Measurements from ENCODE around the gene RIPK4.

Gene RIPK4

DNA sequence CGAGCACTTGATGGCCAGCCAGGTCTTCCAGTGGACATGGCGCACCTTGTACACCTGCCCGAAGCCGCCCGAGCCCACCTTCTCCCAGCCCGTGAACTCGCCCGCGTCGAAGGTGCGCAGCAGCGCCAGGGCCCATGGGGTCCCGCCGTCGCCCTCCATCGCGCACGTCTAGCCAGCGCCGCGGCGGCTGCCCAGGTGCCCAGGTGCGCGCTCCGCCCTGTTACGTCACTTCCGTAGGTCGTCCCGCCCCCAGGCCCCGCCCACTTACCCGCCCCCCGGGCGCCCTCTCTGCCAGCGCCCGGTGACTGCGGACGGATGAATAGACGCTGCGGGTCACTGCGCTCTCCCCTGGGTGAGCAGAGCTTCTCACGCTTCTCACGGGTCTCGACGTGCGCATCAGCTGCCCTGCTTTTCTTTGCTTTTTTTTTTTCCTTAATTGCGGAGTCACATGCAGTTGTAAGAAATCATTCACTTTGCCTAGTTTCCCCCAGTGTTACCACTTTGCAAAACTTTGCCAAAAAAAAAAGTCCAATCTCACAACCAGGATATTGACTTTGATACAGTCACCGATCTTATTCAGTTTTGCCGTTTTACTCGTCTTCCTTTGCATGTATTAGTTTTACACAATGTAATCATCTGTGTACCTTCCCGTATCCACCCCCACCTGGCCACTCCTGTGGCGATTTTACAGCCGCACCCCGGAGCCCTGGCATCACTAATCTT is at the start of gene RIPK4:
Gene RIPK4 (minus strand): TSS at position 170 of the 723 bp plus-strand sequence. CDS start 11 bp downstream, at position 159.
- peak; percentile 35 to 71 (median 64) for DNase-seq

DNA sequence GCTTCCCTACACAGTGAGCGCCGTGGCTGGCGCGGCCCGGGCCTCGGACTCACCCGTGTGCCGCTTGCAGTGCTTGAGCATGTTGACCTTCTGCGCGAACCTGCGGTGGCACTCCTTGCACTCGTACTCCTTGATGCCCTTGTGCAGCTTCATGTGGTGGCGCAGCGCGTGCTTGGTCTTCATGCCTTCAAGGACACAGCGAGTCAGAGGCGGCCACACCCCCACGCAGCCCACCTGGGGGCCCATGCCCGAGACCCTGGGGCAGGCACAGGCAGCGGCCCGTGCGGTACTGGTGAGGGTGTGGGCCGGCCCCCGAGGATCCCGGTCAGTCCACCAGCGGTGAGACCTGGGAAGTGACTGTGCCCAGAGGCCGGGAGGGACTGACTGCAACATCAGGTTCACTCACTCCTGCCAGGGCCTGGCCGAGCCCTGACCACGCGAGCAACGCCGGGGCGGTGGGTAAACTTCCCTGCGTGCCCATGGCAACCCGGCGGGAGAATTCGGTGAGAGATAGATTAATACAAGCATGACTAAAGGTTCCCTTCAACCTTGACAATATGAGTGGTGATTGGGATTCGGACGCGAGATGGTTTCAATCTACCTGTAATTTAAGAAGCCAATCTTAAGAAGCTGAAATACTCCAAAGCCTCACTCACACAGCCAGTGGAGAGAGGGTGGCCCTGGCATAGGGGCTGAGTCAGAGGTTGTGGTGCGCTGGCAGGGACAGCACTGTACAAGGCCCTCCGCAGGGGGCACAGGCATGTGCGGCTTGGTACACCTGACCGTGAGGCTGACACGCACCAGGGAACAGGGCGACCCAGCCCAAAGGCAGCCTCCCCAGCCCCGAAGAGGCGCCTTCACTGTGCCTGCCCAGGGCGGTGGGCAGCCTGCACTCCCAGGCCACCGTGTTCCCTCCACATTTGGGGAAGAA is 49.1 kb upstream of the RIPK4 start:
- no peak for DNase-seq

DNA sequence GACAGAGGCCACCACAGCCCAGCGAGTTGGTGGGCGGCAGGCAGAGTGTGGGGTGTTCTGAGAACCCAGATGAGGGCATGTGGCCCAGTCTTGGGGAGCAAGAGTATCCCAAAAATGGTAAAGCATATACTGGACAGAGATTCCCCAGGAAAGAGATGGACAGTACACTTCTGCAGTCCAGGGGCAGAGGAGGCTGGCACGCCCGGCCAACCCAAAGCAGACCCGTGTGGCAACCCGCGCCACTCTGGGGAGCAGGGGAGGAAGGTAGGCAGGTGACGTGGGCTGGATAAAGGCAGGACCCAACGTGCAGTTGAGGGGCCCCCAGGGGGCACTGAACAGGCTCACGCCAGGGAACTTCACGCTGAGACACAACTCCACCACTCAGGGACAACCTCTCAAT is 46.4 kb upstream of the RIPK4 start:
- no peak for DNase-seq

DNA sequence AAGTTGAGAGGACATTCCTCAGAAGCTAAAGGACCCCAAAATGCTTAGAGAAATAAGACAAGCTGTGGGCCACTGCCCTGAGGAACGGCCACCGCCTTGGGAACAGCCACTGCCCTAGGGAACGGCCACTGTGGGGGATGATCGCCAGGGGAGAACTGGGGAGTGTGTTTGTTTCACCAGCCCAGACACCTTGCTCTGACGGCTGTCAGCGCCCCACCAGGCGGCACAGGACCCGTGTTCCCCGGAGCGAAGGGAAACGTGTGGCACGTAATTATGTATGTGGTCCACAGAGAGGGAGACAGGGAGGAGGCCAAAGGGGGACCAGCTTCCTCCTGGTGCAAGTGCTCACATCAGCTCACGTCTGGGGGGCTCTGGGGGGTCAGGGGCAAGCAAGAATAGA is 45.8 kb upstream of the RIPK4 start:
- no peak for DNase-seq

DNA sequence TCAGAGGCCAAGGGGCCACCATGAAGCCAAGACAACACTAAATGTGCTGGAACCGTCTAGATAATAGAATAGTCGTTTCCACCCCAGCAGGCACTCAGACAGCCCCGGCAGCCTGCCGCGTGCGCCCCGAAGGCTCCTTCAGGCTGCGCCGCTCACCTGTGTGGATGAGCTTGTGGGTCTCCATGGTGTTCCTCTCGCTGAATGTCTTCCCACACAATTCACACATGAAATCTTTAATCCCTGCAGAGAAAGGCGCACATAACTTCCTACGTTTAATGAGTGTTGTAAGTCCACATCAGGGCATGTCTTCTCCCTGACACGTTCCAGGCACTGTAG is 43.7 kb upstream of the RIPK4 start:
- no peak for DNase-seq

DNA sequence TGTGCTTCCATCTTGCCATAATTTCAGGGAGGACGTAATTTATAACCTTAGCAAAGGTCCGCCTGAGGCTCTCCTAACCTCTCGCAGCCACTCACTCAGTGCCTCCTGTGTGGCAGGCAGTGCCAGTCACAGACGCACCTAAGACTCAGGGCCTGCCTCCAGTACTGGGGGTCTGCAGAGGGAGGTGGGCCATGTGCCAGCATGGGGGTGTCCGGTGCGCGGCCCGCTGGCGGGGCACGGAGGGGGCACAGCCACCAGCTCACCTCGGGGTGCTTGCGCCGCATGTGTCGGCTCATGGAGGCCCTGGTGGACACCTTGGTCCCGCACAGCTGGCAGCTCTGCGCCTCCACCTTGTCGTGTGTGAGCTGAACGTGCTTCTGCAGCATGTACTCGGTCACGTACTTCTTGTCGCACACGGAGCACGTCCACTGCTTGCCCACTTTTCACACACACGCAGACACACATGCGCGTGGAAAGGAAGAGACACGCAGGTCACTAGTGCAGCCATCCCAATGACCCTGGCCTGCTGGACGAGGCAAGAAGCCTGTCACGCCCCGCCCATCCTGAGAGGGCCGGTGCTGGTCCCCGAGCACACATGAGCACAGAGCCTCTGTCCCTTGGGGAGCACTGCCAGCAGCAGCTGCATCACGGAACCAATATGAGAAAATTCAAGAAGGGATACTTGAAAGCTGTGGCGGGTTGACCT is 43.2 kb upstream of the RIPK4 start:
- no peak for DNase-seq

DNA sequence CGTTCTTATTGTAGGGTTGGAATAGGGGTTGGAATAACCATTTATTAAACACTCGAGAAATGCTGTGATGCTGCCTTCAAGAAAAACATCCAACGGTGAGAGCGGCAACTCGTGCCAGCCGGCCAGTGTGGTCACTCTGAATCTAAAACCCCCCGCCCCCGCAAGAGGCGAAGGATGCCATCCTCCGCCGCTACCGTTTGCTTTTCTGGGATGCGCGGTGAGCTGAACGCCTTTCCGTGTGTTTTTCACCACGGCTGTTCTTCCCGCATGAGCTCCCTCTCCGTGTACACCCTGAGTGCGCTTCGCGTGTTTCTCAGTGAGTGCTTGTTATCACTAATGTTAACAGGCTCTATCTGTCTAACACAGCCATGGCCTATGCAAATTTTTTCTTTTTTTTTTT is 42.0 kb upstream of the RIPK4 start:
- DNase-seq: no peak

DNA sequence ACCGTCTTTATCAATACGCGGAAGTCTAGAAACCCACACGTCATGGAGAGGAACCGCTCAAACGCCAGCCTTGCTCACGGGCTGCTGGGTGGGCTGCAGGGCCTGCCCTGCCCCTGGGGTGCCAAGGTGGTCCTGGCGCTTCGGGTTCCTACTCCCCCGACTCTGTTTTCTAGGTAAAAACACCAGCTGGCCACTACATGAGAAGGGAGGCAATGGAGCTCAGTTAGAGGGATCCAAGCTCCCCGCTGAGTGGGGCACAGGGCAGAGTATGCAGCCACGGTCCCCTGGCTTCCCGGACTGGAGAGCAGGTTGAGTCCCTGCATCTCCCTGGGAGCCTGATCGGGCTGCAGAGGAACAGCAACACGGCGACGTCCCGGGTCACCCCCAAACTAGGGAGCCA is 41.2 kb upstream of the RIPK4 start:
- DNase-seq: no peak

DNA sequence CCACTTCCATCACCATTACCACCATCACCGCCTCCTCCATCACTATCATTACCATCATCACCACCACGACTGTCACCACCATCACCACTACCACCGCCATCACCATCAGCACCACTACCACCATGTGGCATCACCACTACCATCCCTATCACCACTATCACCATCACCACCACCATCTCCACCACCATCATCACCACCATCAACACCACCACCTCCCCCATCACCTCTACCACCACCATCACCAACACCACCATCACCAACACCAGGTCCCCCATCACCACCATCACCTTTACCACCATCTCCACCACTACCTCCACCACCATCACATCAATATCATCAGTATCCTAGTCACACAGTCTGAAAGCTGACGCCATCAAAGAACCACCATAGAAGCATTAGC is 39.9 kb upstream of the RIPK4 start:
- no peak for DNase-seq

DNA sequence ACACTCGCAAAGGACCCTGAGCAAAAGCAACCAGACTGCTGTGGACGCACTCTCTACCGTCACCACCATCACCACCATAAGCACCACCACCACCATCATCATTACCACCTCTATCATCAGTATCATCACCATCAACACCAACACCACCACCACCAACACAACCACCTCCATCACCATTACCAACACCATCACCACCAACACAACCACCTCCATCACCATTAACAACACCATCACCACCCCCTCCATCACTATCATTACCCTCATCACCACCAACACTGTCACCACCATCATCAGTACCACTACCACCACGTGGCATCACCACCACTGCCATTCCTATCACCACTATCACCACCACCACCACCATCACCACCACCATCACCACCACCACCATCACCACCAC is 38.8 kb upstream of the RIPK4 start:
- no peak for DNase-seq

DNA sequence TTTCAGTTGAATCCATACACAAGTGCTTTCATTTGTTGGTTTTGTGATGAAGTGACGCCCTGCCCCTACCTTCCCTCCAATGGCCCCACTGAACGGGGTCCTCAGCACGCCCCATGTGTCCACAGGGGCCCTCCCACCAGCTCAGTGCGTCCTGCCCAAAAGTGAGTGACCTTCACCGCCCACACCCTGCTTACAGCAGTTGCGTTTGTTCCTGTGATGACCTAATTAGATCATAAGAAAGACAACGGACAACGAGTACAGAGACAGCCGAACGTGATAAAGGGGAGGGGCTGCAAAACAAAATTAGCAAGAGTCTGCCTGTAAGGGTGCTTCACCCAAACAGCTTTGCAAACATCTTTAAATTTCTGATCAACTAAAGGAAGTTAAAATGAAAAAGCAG is 38.2 kb upstream of the RIPK4 start:
- no peak for DNase-seq

DNA sequence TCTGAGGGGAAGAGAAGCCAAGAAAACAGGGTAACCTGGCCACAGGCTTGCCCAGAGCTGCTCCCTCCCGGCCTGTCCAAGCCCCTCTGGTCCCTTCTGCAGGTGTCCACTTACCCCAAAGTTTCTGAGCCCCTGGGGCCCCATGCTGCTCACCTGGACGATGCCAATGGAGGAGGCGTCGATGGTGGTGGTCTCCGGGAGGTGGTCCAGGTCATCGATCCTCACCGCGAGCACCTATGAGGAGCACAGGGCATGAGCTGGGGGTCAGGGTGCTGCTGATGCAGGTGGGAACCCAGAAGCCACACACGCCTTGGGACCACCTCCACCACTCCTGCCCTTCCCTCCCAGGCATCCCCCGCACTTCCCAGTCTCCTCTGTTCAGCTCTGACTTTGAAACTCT is 37.5 kb upstream of the RIPK4 start:
- DNase-seq: no peak

DNA sequence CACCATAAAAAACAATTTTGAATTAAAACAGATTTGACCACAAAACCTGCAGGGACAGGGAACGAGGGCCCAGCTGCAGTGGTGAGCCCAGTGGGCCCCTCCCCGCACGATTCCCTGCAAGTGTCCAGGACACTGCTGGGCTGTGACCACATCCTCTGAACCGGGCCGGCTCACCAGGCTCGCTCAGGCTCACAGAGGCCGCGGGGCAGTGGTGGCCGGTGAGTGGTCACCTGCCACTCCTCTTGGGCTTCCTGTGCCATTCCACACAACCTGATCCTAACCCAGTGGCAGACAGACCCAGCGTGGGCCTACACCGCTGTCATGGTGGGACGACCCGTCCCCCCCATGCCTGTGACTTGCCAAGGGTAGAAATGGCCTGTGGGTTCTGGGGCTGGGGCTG is 36.5 kb upstream of the RIPK4 start:
- no peak for DNase-seq

DNA sequence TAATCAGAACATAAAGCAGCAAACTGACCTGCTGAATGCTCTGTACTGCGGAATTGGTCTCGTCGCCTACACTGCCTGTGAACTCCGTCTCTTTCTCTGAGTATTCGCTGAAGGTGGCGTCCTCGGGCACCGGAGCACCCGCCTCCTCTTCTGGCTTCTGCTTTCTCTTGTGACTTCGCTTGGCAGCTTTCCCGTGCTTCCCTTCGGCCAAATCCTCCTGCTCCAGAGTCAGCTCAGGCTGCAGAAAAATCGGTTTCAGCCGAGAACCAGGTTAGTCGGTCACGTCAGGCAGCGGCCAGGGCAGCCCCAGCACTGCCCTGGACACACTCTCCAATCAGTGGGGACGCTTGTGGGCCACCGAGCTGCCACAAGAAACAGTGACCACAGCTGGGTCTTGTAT is 35.8 kb upstream of the RIPK4 start:
- no peak for DNase-seq

DNA sequence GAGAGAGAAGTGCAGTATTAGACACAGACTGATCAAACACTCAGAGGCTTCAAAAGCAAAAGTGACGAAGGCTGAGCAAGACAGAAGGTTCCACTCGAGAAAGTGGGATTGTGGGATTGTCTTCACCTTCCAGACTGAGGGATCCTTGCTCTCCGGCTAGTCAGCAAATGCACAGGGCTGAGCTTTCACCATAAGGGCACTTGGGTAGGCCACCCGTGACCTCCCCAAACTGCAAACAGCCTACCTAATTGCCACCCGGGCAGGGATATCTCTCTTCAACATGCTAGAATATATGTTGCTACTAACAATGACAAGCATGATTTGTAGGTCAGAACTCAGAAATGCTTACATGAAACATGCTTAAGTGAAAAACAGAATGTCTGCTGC is 35.3 kb upstream of the RIPK4 start:
- DNase-seq: no peak

DNA sequence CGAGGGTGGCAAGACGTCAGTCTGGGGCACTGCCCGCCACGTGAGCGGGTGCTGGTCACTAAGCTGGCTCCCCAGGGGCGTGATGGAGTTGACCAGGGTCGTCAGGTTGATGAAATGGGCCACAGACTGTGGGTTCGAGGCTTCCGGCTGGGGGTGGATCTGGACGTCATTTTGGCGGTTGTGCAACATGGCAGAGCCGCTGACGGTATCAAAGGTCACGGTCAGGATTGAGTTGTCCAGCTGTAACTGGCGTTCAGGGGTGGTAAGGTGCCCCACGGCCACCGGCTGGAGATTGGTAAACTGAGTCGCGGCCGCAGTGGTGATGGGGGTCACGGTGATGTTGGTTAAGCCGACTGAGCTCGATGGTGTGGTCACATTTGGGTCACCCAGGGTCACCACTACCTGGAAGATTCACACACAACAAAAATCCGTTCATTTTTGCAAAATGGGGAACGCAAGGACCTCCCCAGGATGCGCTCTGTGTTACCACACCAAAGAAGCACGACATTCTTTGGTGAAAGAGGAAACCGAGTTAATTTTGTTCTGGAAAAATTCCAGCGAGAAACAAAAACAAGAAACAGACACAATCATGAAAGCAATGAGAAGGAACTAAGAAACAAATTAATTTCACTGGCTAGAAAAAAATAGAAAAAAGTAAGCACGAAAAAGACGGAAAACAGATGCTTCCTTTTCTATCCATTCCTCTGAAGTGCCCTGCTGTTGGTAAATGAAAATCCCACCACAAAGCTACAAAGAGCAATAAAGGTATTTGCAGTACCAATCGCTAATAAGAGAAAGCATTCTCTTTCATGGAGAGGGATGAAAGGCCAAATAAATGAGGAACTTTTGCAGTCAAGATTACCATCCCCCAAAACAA is 34.7 kb upstream of the RIPK4 start:
- DNase-seq: no peak

DNA sequence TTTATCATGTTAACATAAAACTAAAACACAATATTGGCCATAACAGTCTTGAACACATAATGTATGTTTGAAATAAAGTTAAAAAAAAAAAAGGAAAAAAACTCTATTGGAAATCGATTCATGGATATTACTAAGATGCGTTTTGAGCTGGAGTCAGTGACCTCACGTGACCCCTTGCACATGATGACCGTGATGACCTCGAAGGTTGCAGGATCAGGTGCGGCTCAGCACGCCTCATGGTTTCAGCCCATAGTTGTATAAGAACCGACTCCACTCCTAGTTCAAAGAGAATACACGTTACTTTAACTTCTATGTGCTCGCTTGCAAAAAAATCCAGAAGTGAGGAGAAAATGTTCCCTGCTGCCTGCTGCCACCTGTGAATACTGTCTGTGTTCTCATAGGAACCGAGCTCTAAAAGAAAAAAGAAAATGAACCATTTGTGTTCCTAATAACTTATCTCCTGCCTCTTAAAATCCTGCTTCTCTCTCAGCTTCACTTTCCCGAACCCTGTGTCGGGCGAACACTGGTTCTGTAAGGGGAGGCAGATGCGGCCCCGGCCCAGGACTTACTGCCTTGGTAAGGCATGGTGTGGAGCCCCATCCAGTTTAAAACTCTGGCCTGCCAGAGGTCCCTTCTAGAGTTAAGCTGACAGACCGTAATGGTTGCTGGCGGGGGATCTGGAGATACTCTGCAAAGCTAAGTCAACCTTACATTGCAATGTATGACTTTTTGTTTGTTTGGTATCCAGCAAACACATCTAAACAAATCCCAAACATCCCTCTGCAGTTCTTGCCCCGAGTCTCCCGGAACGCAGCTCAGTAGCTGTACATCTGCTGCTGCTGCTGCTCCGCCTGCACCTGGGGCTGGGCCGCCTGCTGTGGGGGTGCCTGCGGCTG is 33.8 kb upstream of the RIPK4 start:
- DNase-seq: no peak

DNA sequence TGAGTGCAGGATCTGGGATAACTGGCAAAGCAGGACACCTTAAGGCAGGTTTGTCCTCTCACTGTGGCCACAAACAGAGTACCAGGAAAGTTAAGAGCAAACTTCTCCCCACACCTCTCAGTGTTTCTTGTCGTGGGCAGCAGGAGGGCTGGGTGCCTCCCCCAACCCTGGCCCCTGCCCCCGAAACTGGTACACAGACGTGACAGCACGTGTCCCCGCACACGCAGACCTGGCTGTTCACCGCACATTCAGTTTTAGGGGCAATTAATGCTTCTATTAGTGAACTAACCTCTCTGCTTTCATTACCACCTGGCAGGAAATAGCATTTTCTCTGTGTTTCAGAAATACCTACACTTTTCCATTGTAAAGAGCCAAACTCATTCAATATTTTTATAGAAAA is 32.9 kb upstream of the RIPK4 start:
- DNase-seq: no peak

DNA sequence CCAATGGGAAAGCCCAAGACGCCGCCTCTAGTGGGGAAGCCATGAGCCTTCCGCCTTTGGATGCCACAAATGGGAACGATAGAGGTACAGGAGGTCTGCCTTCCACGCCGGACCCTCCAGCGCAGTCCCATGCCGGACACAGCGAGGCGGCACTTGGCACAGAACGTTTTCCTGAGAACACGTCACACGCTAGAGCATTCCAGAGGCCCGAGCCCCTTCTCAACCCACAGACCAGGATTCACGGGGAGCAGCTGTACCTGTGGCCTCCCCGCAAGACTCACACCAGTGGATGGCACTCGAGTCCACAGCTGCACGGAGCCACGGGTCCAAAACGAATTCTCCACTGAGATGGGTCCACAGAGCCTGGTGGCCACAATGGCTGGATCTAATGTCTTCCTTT is 31.5 kb upstream of the RIPK4 start:
- DNase-seq: no peak

DNA sequence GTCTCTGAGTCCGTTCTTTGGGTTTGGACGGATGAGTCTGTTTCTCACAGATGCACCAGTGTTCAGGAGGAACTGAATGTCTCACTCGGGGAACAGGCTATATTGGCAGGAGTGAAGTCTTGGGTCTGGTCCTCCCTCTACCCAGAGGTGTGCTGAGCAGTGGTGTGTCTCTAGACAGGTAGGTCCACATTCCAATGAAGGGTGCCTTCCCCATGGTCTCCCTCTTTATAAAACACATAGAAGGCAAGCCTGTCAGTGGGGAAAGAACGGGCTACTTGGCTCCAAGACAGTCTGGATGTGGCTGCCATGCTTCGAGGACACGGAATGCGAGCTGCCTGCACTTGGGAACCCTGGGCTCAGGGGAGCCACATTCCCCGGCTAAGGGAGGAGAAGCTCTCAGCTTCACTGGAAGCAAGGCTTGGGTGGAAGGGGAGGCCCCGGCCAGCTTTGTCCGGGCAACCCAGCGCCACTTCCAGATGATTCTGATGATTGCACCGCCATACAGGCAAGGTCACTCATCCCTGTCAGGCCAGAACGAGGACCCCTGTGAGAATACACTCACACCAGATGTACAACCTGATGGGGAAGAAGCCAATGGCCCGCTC is 29.7 kb upstream of the RIPK4 start:
- no peak for DNase-seq

DNA sequence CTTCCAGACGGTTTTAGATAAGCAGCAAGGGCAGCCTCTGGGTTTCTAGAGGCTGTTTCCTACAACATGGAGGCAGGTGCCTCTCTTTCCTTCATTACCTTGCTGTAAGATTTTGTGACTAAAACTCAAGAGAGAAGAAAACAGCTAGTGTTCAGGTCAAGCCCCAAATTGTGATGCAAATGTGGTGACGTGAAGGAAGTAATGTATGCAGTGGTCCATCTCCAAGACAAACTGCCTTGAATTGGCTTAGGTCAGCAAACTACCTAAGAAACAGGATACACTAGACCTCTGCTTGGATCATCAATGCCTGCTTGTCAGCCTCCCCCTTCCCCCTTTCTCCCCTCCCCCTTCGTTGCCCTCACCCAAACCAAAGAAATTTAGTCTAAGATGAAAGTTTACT is 28.9 kb upstream of the RIPK4 start:
- DNase-seq: no peak
